ENCODE results near the gene MCM10.

DNA sequence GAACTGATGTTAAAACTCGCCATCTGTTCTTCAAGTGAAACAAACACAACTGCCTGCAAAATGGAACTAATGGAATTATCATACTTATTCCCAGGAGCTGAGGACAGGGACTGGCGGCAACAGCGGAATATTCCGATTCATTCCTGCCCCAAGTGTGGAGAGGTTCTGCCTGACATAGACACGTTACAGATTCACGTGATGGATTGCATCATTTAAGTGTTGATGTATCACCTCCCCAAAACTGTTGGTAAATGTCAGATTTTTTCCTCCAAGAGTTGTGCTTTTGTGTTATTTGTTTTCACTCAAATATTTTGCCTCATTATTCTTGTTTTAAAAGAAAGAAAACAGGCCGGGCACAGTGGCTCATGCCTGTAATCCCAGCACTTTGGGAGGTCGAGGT, 24.7 kb upstream of the MCM10 start:
- TF ChIP-seq EZH2phosphoT487 (IDR thresholded peaks at IDR 0.05; ENCODE audit: low read length): no peak
- TF ChIP-seq, protein P1, sequence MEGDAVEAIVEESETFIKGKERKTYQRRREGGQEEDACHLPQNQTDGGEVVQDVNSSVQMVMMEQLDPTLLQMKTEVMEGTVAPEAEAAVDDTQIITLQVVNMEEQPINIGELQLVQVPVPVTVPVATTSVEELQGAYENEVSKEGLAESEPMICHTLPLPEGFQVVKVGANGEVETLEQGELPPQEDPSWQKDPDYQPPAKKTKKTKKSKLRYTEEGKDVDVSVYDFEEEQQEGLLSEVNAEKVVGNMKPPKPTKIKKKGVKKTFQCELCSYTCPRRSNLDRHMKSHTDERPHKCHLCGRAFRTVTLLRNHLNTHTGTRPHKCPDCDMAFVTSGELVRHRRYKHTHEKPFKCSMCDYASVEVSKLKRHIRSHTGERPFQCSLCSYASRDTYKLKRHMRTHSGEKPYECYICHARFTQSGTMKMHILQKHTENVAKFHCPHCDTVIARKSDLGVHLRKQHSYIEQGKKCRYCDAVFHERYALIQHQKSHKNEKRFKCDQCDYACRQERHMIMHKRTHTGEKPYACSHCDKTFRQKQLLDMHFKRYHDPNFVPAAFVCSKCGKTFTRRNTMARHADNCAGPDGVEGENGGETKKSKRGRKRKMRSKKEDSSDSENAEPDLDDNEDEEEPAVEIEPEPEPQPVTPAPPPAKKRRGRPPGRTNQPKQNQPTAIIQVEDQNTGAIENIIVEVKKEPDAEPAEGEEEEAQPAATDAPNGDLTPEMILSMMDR (IDR thresholded peaks at IDR 0.05; ENCODE audit: low read length): no peak

Measured in MM.1S (cell line).